Spleen (tissue), 7 donors: ENCODE results near the gene NAGPA.

Source experiments
- POLR2AphosphoS5 ChIP-seq, 3 donors: sonication (generic); formaldehyde crosslinking; IDR thresholded peaks; one replicate each; pipeline ENCODE4 v1.5.1; 2017; ENCODE audit warnings: antibody characterized with exemption in 3 of 3
- TF ChIP-seq, protein P1 (sequence below), 11 experiments: fragments of 200-600 bp in 7 of 11; fragments of 450-650 bp in 4 of 11; sonication (generic) in 4 of 11; IDR thresholded peaks in 8 of 11; conservative IDR thresholded peaks in 3 of 11; 1 replicate in 7 of 11; 2 replicates in 4 of 11; pipeline versions ENCODE4 v1.4.0 to v1.8.0; 2016 to 2021; ENCODE audit warnings: antibody characterized with exemption in 11 of 11, inconsistent platforms in 4 of 11, mild to moderate bottlenecking in 1 of 11
- donor health status: DM: no; HTN: no; CAD: no; lungs with moderate emphysema.
- donor health status: DM: no; HTN: no; CAD: no.
- donor health status: DM: no; HTN: no; CAD: no.

DNA sequence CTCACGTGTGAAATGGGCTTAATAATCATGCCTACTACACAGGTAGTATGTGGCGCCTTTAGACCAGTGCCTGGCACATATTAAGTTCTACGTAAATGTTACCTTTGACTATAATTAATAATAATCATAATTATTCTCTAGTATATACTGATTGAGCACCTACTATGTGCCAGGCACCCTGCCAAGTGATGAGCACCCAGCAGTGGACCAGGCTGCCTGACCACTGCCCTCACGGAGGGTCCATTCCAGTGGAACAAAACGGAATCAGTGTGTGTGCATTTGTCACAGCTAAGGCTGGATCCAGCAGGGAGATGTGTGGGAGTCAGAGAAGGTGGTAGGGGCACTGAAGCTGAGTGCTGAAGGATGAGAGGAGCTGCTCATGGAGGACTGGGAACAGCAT, 45.1 kb downstream of the NAGPA start:
- TF ChIP-seq POLR2AphosphoS5 (IDR thresholded peaks at IDR 0.05), result no peak
- TF ChIP-seq, protein P1, sequence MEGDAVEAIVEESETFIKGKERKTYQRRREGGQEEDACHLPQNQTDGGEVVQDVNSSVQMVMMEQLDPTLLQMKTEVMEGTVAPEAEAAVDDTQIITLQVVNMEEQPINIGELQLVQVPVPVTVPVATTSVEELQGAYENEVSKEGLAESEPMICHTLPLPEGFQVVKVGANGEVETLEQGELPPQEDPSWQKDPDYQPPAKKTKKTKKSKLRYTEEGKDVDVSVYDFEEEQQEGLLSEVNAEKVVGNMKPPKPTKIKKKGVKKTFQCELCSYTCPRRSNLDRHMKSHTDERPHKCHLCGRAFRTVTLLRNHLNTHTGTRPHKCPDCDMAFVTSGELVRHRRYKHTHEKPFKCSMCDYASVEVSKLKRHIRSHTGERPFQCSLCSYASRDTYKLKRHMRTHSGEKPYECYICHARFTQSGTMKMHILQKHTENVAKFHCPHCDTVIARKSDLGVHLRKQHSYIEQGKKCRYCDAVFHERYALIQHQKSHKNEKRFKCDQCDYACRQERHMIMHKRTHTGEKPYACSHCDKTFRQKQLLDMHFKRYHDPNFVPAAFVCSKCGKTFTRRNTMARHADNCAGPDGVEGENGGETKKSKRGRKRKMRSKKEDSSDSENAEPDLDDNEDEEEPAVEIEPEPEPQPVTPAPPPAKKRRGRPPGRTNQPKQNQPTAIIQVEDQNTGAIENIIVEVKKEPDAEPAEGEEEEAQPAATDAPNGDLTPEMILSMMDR (IDR thresholded peaks at IDR 0.05 in 8 of 11, conservative IDR thresholded peaks at IDR 0.05 in 3 of 11), result no peak
